A549 (cell line): Measurements from ENCODE around the gene CAT. TPM values are rescaled to one million over a fixed set of nuclear protein-coding genes. Genes with fewer than 3 reads are reported as not detected.

ENCODE experiments used
- ATAC-seq, 2 experiments: fragments of 200-7000 bp in 1 of 2; fragments of >200 bp in 1 of 2; cut with Nextera tagmentation in 1 of 2; cut with Tn5 transposase in 1 of 2; 3 replicates each; pipeline versions ENCODE4 v1.8.0 to v1.9.1; 2018 to 2020; ENCODE audit warnings: mild to moderate bottlenecking in 1 of 2, moderate library complexity in 1 of 2
- CTCF ChIA-PET: fragments of 300-600 bp; sonication (Branson Sonifier 250); formaldehyde crosslinking; extraction: SDS; loops from one replicate; lab custom pipeline; 2021; ENCODE audit warnings: antibody characterized with exemption, inconsistent platforms; lab: Yijun Ruan, JAX
- POLR2A ChIA-PET: fragments of 350-600 bp; formaldehyde crosslinking; extraction: SDS; loops from one replicate; lab custom pipeline; 2021; ENCODE audit warnings: antibody characterized with exemption, inconsistent platforms; lab: Yijun Ruan, JAX
- DNase-seq, 2 experiments: peaks; one replicate each; pipeline versions ENCODE4 v3.0.0 to v3.0.0-alpha.2; 2011 to 2016; ENCODE audit warnings: low read depth in 1 of 2, low spot score in 1 of 2
- FAIRE-seq: peaks from 2 replicates; lab custom pipeline; 2011; peaks lifted over from hg19 to GRCh38; lab: Jason Lieb, UNC
- H3K27ac ChIP-seq, 2 experiments: fragments of >200 bp; sonication (Bioruptor Twin); formaldehyde crosslinking; 3 replicates each; pipeline ENCODE4 v1.5.1; 2016 to 2017
- H3K4me1 ChIP-seq: fragments of >200 bp; sonication (Bioruptor Twin); formaldehyde crosslinking; 3 replicates; pipeline ENCODE4 v1.6.1; 2016
- H3K4me2 ChIP-seq: fragments of >200 bp; sonication (Bioruptor Twin); formaldehyde crosslinking; 3 replicates; pipeline ENCODE4 v1.6.1; 2016
- H3K4me3 ChIP-seq: fragments of >200 bp; sonication (Bioruptor Twin); formaldehyde crosslinking; 3 replicates; pipeline ENCODE4 v1.5.1; 2016
- H3K9me3 ChIP-seq: fragments of >200 bp; sonication (Bioruptor Twin); formaldehyde crosslinking; 3 replicates; pipeline ENCODE4 v1.6.1; 2016
- BCL3 ChIP-seq: fragments of >200 bp; sonication (Bioruptor Twin); formaldehyde crosslinking; IDR thresholded peaks from 3 replicates; pipeline ENCODE4 v1.6.1; 2016
- CBX8 ChIP-seq: fragments of 200-600 bp; sonication (generic); IDR thresholded peaks from 2 replicates; pipeline ENCODE4 v1.6.1; 2016
- CEBPB ChIP-seq, 2 experiments: fragments of >200 bp in 1 of 2; sonication (Bioruptor Twin) in 1 of 2; formaldehyde crosslinking in 1 of 2; IDR thresholded peaks; 2 replicates each; pipeline ENCODE4 v1.6.1; 2012 to 2016
- CTCF ChIP-seq: fragments of >200 bp; sonication (Bioruptor Twin); formaldehyde crosslinking; IDR thresholded peaks from 3 replicates; pipeline ENCODE4 v1.5.1; 2016
- E2F6 ChIP-seq: IDR thresholded peaks from 2 replicates; pipeline ENCODE4 v1.6.1; 2012; ENCODE audit warnings: low read depth, borderline replicate concordance
- FOXS1 ChIP-seq: fragments of 250-450 bp; sonication (Bioruptor Pico); IDR thresholded peaks from 2 replicates; pipeline ENCODE4 v1.5.0; 2020; ENCODE audit warnings: mild to moderate bottlenecking, moderate library complexity
- GATA3 ChIP-seq: IDR thresholded peaks from 2 replicates; pipeline ENCODE4 v1.6.1; 2012; ENCODE audit warnings: borderline replicate concordance
- HDAC2 ChIP-seq: fragments of 200-600 bp; sonication (generic); IDR thresholded peaks from 2 replicates; pipeline ENCODE4 v1.6.1; 2016
- HOXA7 ChIP-seq: fragments of 250-450 bp; sonication (Bioruptor Pico); IDR thresholded peaks from 2 replicates; pipeline ENCODE4 v1.5.0; 2020; ENCODE audit warnings: mild to moderate bottlenecking, moderate library complexity
- JUN ChIP-seq, 2 experiments: fragments of >200 bp; sonication (Bioruptor Twin); formaldehyde crosslinking; IDR thresholded peaks; 2 replicates in 1 of 2; 3 replicates in 1 of 2; pipeline ENCODE4 v1.6.1; 2016 to 2017
- MAX ChIP-seq: IDR thresholded peaks from 2 replicates; pipeline ENCODE4 v1.6.1; 2012
- MAZ ChIP-seq: fragments of 150-350 bp; IDR thresholded peaks from 2 replicates; pipeline ENCODE4 v1.6.1; 2014; ENCODE audit warnings: antibody characterized with exemption, low read depth, low read length, borderline replicate concordance
- MYC ChIP-seq: IDR thresholded peaks from 2 replicates; pipeline ENCODE4 v1.6.1; 2012; ENCODE audit warnings: mild to moderate bottlenecking, inconsistent platforms, low read length, improper control_type of control experiment, borderline replicate concordance
- NFE2L2 ChIP-seq: fragments of 150-350 bp; conservative IDR thresholded peaks from 2 replicates; pipeline ENCODE4 v1.6.1; 2014; ENCODE audit warnings: low read length
- PHF8 ChIP-seq: fragments of 200-600 bp; sonication (generic); IDR thresholded peaks from 2 replicates; pipeline ENCODE4 v1.6.1; 2016; ENCODE audit warnings: low read depth, mild to moderate bottlenecking, antibody characterized with exemption, moderate library complexity, borderline replicate concordance
- POLR2A ChIP-seq: IDR thresholded peaks from 2 replicates; pipeline ENCODE4 v1.6.1; 2012; ENCODE audit warnings: mild to moderate bottlenecking, low read length
- POLR2AphosphoS2 ChIP-seq: conservative IDR thresholded peaks from 2 replicates; pipeline ENCODE4 v1.6.1; 2012; ENCODE audit warnings: low read length, improper control_type of control experiment, inconsistent platforms
- RARB ChIP-seq: fragments of 250-450 bp; sonication (Bioruptor Pico); IDR thresholded peaks from 2 replicates; pipeline ENCODE4 v1.8.0; 2021; ENCODE audit warnings: mild to moderate bottlenecking, moderate library complexity
- SMC3 ChIP-seq: fragments of >200 bp; sonication (Bioruptor Twin); formaldehyde crosslinking; IDR thresholded peaks from 3 replicates; pipeline ENCODE4 v1.6.1; 2018; ENCODE audit warnings: inconsistent platforms
- TFCP2L1 ChIP-seq: fragments of 250-450 bp; sonication (Bioruptor Pico); IDR thresholded peaks from 2 replicates; pipeline ENCODE4 v1.5.0; 2021; ENCODE audit warnings: mild to moderate bottlenecking
- USF2 ChIP-seq: fragments of 450-650 bp; IDR thresholded peaks from 2 replicates; pipeline ENCODE4 v1.6.1; 2014; ENCODE audit warnings: antibody characterized with exemption
- ZC3H11A ChIP-seq: fragments of 450-650 bp; IDR thresholded peaks from 2 replicates; pipeline ENCODE4 v1.6.1; 2014; ENCODE audit warnings: antibody characterized with exemption, mild to moderate bottlenecking
- WGBS: methylation state at CpG from one replicate; pipeline ENCODE4 v1.1.6; 2017; ENCODE audit errors: missing lambda C conversion rate; 5-methylcytosine and 5-hydroxymethylcytosine counted together
- polyA minus RNA-seq: library from RNA; depleted of rRNA, polyadenylated mRNA; stranded (reverse); fragments of >200 nt; gene quantifications from 2 replicates; pipeline ENCODE4 v1.2.3, GENCODE V29; 2011; rRNA and poly(A)+ RNA removed
- polyA plus RNA-seq, 4 experiments: library from polyadenylated mRNA; depleted of rRNA in 3 of 4; stranded (reverse); fragments of >200 nt; fragmentation: RNase III in 1 of 4; extraction: RNeasy Plus Mini Kit Qiagen cat#74134 plus additional on column Dnase treatment in 1 of 4; gene quantifications; 2 replicates in 3 of 4; 3 replicates in 1 of 4; pipeline ENCODE4 v1.2.3, GENCODE V29; 2011 to 2017

CAT gene
- polyA plus RNA-seq (2011; rRNA removed) = 74.2 and 75.1 TPM in 2 replicates
- polyA plus RNA-seq (2012; cell fraction: cytosol; rRNA removed) = 32.0 and 37.7 TPM in 2 replicates
- polyA plus RNA-seq (2012; cell fraction: nucleus; rRNA removed) = 33.0 and 43.9 TPM in 2 replicates
- 46.8 to 51.2 TPM (median 47.6 TPM) in 3 replicates for polyA plus RNA-seq (2017; fragmentation: RNase III; extraction: RNeasy Plus Mini Kit Qiagen cat#74134 plus additional on column Dnase treatment)
- 39.6 and 42.7 TPM in 2 replicates for polyA minus RNA-seq

- ChIA-PET CTCF (interaction anchor here (0.6 to 3.3 kb wide), 4 partner anchors 16 to 452 kb away, joined by 3 to 12 read pairs (median 4); no protein-coding TSS in a partner anchor), POLR2A (interaction anchor here (1.0 to 1.3 kb wide), 3 partner anchors 11 to 202 kb away, joined by 5 to 6 read pairs (median 6); no protein-coding TSS in a partner anchor)
- TF ChIP-seq POLR2A (peak; percentile 83), BCL3 (peak; percentile 64; the same call in 1 of the 3 replicates), HOXA7 (CRISPR knock-in tag) (no peak), POLR2AphosphoS2 (no peak), SMC3 (0 out of 3 replicates have a peak, but pooled peaks have one; percentile 6), E2F6 (peak; percentile 67; the same call in 1 of the 2 replicates), PHF8 (peak; percentile 75), USF2 (no peak), JUN (IDR thresholded peaks at IDR 0.05) (peak in 1 of 2 experiments; percentile 53; a peak in 2 of 5 replicates), MAX (peak; percentile 90), RARB (CRISPR knock-in tag) (no peak)
Measured at GRCh38 chr11:34438529-34439507, at the start of gene CAT. Gene CAT, plus strand, starts transcription at chr11:34438934. Its CDS starts 80 bp downstream, at chr11:34439014.

GRCh38 chr11:34394771-34395300, 43.9 kb upstream of the CAT start:
- CTCF ChIA-PET = interaction anchor here (0.8 to 2.1 kb wide), 4 partner anchors 9 to 29 kb away, joined by 3 to 7 read pairs (median 4); no protein-coding TSS in a partner anchor
- Histone ChIP-seq H3K4me2 (no peak overlapping the region), H3K9me3 (peaks cover 21% of the 10 kb centered on the region), H3K27ac (peak overlapping the region; percentile 32 to 62; a peak in 4 of 6 replicates), H3K4me3 (no peak overlapping the region), H3K4me1 (peaks cover 20% of the 10 kb centered on the region)
- POLR2A ChIA-PET = interaction anchor here (0.6 kb wide), 1 partner anchor 9 kb away, joined by 3 read pairs; no protein-coding TSS in a partner anchor
- no peak for TF ChIP-seq CEBPB (IDR thresholded peaks at IDR 0.05)
- no peak for TF ChIP-seq GATA3
- TF ChIP-seq FOXS1 (CRISPR knock-in tag) = no peak
- TF ChIP-seq TFCP2L1 (CRISPR knock-in tag) = no peak
- TF ChIP-seq MAZ = no peak
- no peak for TF ChIP-seq ZC3H11A
- TF ChIP-seq HDAC2 = no peak
- no peak for TF ChIP-seq MYC
- no peak for TF ChIP-seq CTCF
- TF ChIP-seq NFE2L2 = no peak
- no peak for TF ChIP-seq CBX8
- WGBS = 88% methylated on average over 6 of the region's 6 CpGs
- FAIRE-seq (no peak), DNase-seq (no peak), ATAC-seq (no peak)

More at GRCh38 chr11:34438529-34439507, at the start of gene CAT:
- Histone ChIP-seq H3K4me2 (peak within 1 kb of the TSS; percentile 86), H3K4me3 (peak within 1 kb of the TSS; percentile 67), H3K9me3 (0 out of 3 replicates have a peak, but pooled peaks cover 4% of the 10 kb centered on the region), H3K27ac (peak within 1 kb of the TSS; percentile 86 to 92), H3K4me1 (peaks cover 12% of the 10 kb centered on the region; the same call in 2 of the 3 replicates)
- no peak for FAIRE-seq
- peak; percentile 99 to 100 for ATAC-seq
- peak; percentile 94 to 97 for DNase-seq
- WGBS = 3% methylated on average over 12 of the region's 62 CpGs
